HG03439 (cell line): ENCODE results near the gene HEG1.

Experiments used
- ATAC-seq: cut with Tn5 transposase; IDR thresholded peaks from one replicate; pipeline ENCODE4 v1.9.1; 2021; ENCODE audit warnings: mild to moderate bottlenecking, moderate library complexity; ENCODE audit not compliant: unreplicated experiment

The HEG1 gene

DNA sequence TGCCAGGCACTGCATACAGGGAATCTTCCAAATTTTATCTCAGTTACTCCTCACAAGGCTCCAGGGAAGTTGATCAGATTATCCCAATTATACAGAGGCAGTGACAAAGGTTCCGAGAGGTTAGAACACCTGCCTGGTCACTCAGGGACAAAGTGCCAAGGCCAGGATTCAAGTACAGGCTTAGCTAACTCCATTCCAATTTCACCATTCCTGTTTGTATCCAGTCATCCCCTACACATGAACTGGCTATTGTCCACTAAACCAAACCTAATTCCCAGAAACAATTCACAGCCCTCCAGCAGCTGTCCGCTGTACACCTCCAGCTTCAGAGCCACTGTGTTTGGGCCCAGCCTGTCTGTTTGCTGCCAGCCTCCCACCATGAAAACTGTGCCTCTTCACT, 137.3 kb downstream of the HEG1 start:
- no peak for ATAC-seq

DNA sequence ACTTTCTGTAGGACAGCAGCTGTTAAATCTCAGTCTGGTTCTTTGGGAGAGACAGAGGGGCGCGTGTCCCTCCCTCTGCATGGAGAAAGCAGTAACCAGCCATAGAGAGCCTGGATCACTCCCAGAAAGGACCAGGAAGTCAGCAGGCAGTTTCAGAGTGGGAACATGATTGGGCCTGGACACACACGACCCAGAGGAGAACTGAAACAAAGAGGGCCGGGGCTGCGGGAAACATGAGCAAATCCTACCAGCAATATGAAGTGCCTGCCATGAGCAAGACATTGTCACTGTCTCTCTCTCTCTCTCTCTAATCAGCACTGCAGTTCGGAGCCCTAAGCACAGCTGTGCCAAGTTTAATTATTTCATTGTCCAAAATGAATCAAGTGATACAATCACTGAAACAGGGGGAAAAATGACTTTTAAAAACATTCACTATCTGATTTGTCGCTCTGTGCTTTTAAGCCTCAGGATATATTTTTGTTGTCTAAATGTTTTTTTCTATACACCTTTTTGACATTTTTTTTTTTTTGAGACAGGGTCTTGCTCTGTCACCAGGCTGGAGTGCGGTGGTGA, 138.9 kb downstream of the HEG1 start:
- no peak for ATAC-seq
